DOHH2 (cell line): ENCODE measurements around the gene CXCL16.

Experiments used
- H3F3A ChIP-seq: fragments of 200-600 bp; sonication (generic), shearing (Covaris generic); 2 replicates; pipeline ENCODE4 v1.6.0; 2016; ENCODE audit warnings: antibody characterized with exemption, mild to moderate bottlenecking; ENCODE audit not compliant: control insufficient read depth, insufficient read depth
- H3K27ac ChIP-seq: fragments of 200-600 bp; sonication (generic); 2 replicates; pipeline ENCODE4 v1.5.1; 2014; ENCODE audit warnings: low read depth, mild to moderate bottlenecking, low read length, moderate library complexity
- H3K27me3 ChIP-seq: fragments of 200-600 bp; sonication (generic); 2 replicates; pipeline ENCODE4 v1.6.1; 2014; ENCODE audit warnings: mild to moderate bottlenecking, low read length, mixed read lengths; ENCODE audit not compliant: control insufficient read depth
- H3K36me3 ChIP-seq: fragments of 200-600 bp; sonication (generic); 2 replicates; pipeline ENCODE4 v1.6.1; 2014; ENCODE audit warnings: mild to moderate bottlenecking, low read length, moderate library complexity, mixed read lengths; ENCODE audit not compliant: control insufficient read depth
- H3K4me1 ChIP-seq: fragments of 200-600 bp; sonication (generic); 2 replicates; pipeline ENCODE4 v1.6.1; 2014; ENCODE audit warnings: mild to moderate bottlenecking, low read length, mixed read lengths; ENCODE audit not compliant: control insufficient read depth
- H3K4me2 ChIP-seq: fragments of 200-600 bp; sonication (generic); 2 replicates; pipeline ENCODE4 v1.6.0; 2014; ENCODE audit warnings: mild to moderate bottlenecking, low read length, moderate library complexity
- H3K4me3 ChIP-seq: fragments of 200-600 bp; sonication (generic); 2 replicates; pipeline ENCODE4 v1.5.1; 2014; ENCODE audit warnings: mild to moderate bottlenecking, low read length, mixed read lengths
- H3K79me2 ChIP-seq: fragments of 200-600 bp; sonication (generic); 2 replicates; pipeline ENCODE4 v1.6.1; 2014; ENCODE audit warnings: mild to moderate bottlenecking, low read length, mixed read lengths; ENCODE audit not compliant: control insufficient read depth
- H3K9me2 ChIP-seq: fragments of 200-600 bp; sonication (generic); replicated peaks from 2 replicates; pipeline ENCODE4 v1.6.1; 2014; ENCODE audit warnings: mild to moderate bottlenecking, low read length, mixed read lengths; ENCODE audit not compliant: control insufficient read depth
- H3K9me3 ChIP-seq: fragments of 200-600 bp; sonication (generic); 2 replicates; pipeline ENCODE4 v1.6.1; 2014; ENCODE audit warnings: antibody characterized with exemption, low read length, mixed read lengths; ENCODE audit not compliant: control insufficient read depth, insufficient read depth
- H4K20me1 ChIP-seq: fragments of 200-600 bp; sonication (generic); 2 replicates; pipeline ENCODE4 v1.6.0; 2014; ENCODE audit warnings: low read depth, mild to moderate bottlenecking, antibody characterized with exemption, low read length, moderate library complexity; ENCODE audit not compliant: control insufficient read depth, insufficient read depth
- EZH2phosphoT487 ChIP-seq: fragments of 200-600 bp; sonication (generic); IDR thresholded peaks from 2 replicates; pipeline ENCODE4 v1.6.1; 2017; ENCODE audit warnings: borderline replicate concordance, mild to moderate bottlenecking, antibody characterized with exemption, low read length, moderate library complexity, mixed read lengths
- TF ChIP-seq, protein P1 (sequence below): fragments of 200-600 bp; sonication (generic); IDR thresholded peaks from one replicate; pipeline ENCODE4 v1.5.1; 2014; ENCODE audit warnings: antibody characterized with exemption, mild to moderate bottlenecking, low read depth, low read length; ENCODE audit not compliant: poor library complexity, severe bottlenecking

The CXCL16 gene

DNA sequence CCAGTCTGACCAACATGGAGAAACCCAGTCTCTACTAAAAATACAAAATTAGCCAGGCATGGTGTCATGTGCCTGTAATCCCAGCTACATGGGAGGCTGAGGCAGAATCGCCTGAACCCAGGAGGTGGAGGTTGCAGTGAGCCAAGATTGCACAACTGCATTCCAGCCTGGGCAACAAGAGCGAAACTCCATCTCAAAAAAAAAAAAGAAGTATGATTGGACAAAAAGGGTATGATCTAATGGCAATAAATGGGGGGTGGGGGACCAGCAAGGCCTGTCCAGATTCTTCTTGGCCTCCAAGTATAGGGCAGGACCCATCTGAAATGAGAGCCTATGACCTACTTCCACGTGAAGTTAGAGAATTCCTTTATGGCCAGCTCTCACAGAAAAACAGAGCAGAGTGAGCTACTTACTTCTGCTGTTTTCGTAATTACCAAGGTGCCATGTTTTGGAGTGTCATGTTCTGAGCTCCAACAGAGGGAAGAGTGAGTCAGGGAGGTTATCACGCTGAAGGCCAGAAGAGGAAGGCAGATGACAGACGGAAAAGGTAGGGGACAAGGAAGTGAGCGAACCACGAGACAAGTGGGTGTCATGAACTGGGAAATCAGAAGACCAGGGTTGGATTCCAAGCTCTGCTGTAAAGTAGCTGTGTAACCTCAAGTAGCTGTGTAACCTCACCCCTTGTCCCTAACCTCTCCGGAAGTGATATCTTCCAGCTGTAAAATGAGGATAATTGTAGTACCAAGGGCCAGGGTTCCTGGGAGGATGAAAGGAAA, 3.7 kb downstream of the CXCL16 start:
- H3K27ac ChIP-seq: no peak overlapping the region
- peaks cover 8% of the 10 kb centered on the region; the same call in 1 of the 2 replicates for H3F3A ChIP-seq
- no peak overlapping the region for H3K4me3 ChIP-seq
- peaks cover 41% of the 10 kb centered on the region for H3K4me1 ChIP-seq
- H3K27me3 ChIP-seq: peaks cover 30% of the 10 kb centered on the region
- no peaks in the 10 kb centered on the region for H3K9me3 ChIP-seq
- H3K36me3 ChIP-seq: no peaks in the 10 kb centered on the region
- TF ChIP-seq EZH2phosphoT487: no peak
- TF ChIP-seq, protein P1, sequence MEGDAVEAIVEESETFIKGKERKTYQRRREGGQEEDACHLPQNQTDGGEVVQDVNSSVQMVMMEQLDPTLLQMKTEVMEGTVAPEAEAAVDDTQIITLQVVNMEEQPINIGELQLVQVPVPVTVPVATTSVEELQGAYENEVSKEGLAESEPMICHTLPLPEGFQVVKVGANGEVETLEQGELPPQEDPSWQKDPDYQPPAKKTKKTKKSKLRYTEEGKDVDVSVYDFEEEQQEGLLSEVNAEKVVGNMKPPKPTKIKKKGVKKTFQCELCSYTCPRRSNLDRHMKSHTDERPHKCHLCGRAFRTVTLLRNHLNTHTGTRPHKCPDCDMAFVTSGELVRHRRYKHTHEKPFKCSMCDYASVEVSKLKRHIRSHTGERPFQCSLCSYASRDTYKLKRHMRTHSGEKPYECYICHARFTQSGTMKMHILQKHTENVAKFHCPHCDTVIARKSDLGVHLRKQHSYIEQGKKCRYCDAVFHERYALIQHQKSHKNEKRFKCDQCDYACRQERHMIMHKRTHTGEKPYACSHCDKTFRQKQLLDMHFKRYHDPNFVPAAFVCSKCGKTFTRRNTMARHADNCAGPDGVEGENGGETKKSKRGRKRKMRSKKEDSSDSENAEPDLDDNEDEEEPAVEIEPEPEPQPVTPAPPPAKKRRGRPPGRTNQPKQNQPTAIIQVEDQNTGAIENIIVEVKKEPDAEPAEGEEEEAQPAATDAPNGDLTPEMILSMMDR: no peak
- peaks cover 4% of the 10 kb centered on the region for H3K79me2 ChIP-seq
- no peaks in the 10 kb centered on the region; the same call in 1 of the 2 replicates for H4K20me1 ChIP-seq
- no peak overlapping the region for H3K4me2 ChIP-seq
- no peaks in the 10 kb centered on the region for H3K9me2 ChIP-seq

DNA sequence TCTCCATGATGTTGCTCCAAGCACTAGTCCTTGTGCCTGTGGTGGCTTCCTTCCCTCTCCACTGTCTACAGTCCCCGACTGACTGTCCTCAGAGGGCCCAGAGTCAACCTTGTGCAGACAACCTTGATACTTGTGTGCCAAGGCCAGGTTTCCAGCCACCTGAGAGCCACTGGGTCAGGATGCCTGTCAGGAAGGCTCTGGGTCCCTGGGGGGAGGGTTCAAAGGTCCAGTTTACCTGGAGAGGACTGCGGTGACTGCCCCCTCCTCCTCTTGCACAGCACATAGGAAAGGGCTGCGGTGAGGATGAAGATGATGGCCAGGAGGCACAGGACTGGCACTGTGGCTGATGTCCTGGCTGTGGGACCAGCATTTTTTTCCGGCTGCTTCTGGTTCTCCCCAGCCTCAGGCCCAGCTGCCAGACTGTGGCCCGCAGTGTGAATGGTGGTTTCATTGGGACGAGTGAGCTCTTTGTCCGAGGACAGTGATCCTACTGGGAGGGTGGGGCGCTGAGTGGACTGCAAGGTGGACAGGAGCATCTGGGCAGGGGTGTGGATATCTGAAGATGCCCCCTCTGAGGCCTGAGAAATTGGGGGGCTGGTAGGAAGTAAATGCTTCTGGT, 4.8 kb downstream of the CXCL16 start:
- TF ChIP-seq, protein P1: no peak
- no peak for TF ChIP-seq EZH2phosphoT487
- no peak overlapping the region for H3K4me2 ChIP-seq

DNA sequence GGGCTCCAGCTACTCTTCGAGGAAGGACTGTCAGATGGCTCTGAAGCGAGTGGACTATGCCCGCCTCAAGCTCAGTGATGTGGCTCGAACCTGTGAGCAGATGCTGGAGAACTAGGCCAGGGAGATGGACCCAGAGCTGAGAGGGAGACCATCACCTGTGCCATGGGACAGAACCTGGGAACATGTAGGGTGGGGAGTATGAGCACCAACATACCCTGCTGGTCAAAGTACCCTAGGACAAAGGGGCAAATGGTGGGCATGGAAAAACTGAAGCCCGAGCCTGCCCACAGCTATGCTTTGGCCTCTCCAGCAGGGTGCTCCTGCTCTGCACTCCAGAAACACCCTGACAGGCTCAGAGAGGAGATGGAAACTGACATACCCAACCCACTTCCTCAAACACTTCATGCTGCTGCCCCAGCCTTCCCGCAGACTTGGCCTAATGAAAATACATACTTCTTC, 6.6 kb downstream of the CXCL16 start:
- Histone ChIP-seq H4K20me1 (no peaks in the 10 kb centered on the region), H3K27me3 (peaks cover 1% of the 10 kb centered on the region), H3K4me2 (peak overlapping the region; percentile 72), H3K4me1 (peaks cover 26% of the 10 kb centered on the region), H3K79me2 (peaks cover 4% of the 10 kb centered on the region), H3K4me3 (no peak overlapping the region), H3K27ac (peak overlapping the region; percentile 44), H3F3A (peaks cover 7% of the 10 kb centered on the region; the same call in 1 of the 2 replicates), H3K9me3 (no peaks in the 10 kb centered on the region), H3K9me2 (no peaks in the 10 kb centered on the region), H3K36me3 (no peaks in the 10 kb centered on the region)
- TF ChIP-seq, protein P1: peak; percentile 66
- no peak for TF ChIP-seq EZH2phosphoT487

More for the DNA sequence above, 4.8 kb downstream of the CXCL16 start:
- H3K27me3 ChIP-seq: peaks cover 19% of the 10 kb centered on the region
- peaks cover 4% of the 10 kb centered on the region for H3K79me2 ChIP-seq
- H3K4me1 ChIP-seq: peaks cover 42% of the 10 kb centered on the region
- no peaks in the 10 kb centered on the region for H3K9me2 ChIP-seq
- peaks cover 8% of the 10 kb centered on the region; the same call in 1 of the 2 replicates for H3F3A ChIP-seq
- no peaks in the 10 kb centered on the region for H3K9me3 ChIP-seq
- H3K36me3 ChIP-seq: no peaks in the 10 kb centered on the region
- H4K20me1 ChIP-seq: no peaks in the 10 kb centered on the region
- no peak overlapping the region for H3K27ac ChIP-seq
- H3K4me3 ChIP-seq: no peak overlapping the region
